Ascending aorta (tissue), 2 donors: ENCODE measurements around the gene ZC2HC1C. TPM values are rescaled to one million over a fixed set of nuclear protein-coding genes. Genes with fewer than 3 reads are reported as not detected.

Source experiments
- DNase-seq, 2 donors: peaks; one replicate each; pipeline ENCODE4 v3.0.0-alpha.2; 2019; ENCODE audit warnings: low spot score in 2 of 2
- H3K27ac ChIP-seq, 2 donors: fragments of 200-600 bp; sonication (generic); one replicate each; pipeline ENCODE4 v1.5.1; 2016 to 2017; ENCODE audit warnings: mild to moderate bottlenecking in 1 of 2
- H3K27me3 ChIP-seq: fragments of 200-600 bp; sonication (generic); one replicate; pipeline ENCODE4 v1.5.1; 2017
- H3K36me3 ChIP-seq, 2 donors: fragments of 200-600 bp; sonication (generic); one replicate each; pipeline ENCODE4 v1.5.1; 2016
- H3K4me1 ChIP-seq, 2 donors: fragments of 200-600 bp; sonication (generic); one replicate each; pipeline ENCODE4 v1.5.1; 2016 to 2017; ENCODE audit warnings: mild to moderate bottlenecking in 1 of 2
- H3K4me3 ChIP-seq, 2 donors: fragments of 200-600 bp; sonication (generic); one replicate each; pipeline ENCODE4 v1.5.1; 2016 to 2017; ENCODE audit warnings: mild to moderate bottlenecking in 1 of 2
- H3K9me3 ChIP-seq, 2 donors: fragments of 200-600 bp; sonication (generic); one replicate each; pipeline ENCODE4 v1.5.1; 2016
- intact Hi-C: fragments of 100-400 bp; cut with DNase I; formaldehyde crosslinking; loops from one replicate; pipeline ENCODE4 v1.15.1; 2023
- total RNA-seq: library from RNA; depleted of rRNA; stranded (reverse); fragments of >200 nt; gene quantifications from one replicate; pipeline ENCODE4 v1.1.0, GENCODE V29; 2016
- TF ChIP-seq, protein P1 (sequence below), 3 experiments: fragments of 200-600 bp in 2 of 3; fragments of 450-650 bp in 1 of 3; sonication (generic) in 2 of 3; IDR thresholded peaks; one replicate each; pipeline ENCODE4 v1.5.1; 2016 to 2019; ENCODE audit warnings: antibody characterized with exemption in 3 of 3, mild to moderate bottlenecking in 1 of 3, moderate library complexity in 1 of 3

Gene ZC2HC1C
- total RNA-seq, 1 donor from 2014 or later: not detected

DNA sequence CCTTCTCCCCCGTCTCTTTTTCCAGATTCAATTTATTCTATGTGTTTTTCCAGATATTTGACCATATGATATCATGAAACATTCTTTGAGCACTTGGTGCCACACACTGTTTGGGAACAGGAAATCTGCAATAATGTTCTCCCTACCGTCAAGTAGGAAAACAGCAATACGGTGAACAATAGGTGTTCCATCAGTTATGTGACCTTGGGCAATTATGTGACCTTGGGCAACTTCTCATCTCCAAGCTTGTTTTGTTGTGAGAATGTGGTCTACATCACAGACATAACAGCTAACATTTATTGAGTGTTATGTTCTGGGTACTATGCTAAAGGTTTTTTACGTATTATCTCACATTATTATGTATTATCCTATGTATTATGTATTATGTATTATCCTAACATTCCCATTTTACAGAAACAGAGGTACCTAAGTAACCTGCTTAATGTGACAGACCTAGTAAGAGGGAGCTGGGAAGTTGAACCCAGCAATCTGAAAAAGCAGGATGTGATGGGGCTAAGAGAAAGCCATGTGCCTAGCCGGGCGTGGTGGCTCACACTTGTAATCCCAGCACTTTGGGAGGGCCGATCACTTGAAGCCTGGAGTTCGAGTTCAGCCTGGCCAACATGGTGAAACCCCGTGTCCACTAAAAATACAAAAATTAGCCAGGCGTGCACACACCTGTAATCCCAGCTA, 58.6 kb downstream of the ZC2HC1C start:
- Histone ChIP-seq H3K27ac (peak overlapping the region; percentile 90 to 99), H3K27me3 (no peaks in the 10 kb centered on the region), H3K4me1 (peaks cover 6 to 18% of the 10 kb centered on the region in 2 donors), H3K9me3 (no peaks in the 10 kb centered on the region), H3K4me3 (peak overlapping the region; percentile 67 to 89), H3K36me3 (no peaks in the 10 kb centered on the region)
- intact Hi-C loops: loop anchor here (2.0 kb wide), 1 partner anchor 109 kb away; no protein-coding TSS in a partner anchor
- TF ChIP-seq, protein P1, sequence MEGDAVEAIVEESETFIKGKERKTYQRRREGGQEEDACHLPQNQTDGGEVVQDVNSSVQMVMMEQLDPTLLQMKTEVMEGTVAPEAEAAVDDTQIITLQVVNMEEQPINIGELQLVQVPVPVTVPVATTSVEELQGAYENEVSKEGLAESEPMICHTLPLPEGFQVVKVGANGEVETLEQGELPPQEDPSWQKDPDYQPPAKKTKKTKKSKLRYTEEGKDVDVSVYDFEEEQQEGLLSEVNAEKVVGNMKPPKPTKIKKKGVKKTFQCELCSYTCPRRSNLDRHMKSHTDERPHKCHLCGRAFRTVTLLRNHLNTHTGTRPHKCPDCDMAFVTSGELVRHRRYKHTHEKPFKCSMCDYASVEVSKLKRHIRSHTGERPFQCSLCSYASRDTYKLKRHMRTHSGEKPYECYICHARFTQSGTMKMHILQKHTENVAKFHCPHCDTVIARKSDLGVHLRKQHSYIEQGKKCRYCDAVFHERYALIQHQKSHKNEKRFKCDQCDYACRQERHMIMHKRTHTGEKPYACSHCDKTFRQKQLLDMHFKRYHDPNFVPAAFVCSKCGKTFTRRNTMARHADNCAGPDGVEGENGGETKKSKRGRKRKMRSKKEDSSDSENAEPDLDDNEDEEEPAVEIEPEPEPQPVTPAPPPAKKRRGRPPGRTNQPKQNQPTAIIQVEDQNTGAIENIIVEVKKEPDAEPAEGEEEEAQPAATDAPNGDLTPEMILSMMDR (IDR thresholded peaks at IDR 0.05): no peak
- no peak for DNase-seq

DNA sequence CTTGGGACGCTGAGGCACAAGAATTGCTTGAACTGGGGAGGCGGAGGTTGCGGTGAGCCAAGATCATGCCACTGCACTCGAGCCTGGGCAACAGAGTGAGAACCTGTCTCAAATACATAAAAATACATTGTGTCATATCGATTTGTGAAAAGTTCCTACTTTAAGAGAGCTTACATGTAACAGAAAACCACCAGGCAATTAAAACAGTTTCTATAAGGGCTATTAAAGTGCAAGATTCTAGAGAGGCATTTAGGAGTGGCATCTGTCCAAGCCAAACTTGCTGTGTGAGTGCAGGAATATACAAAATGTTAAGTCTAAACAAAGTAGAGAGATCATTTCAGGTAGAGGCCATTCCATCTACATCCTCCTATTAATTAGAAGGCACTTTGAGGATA, 59.2 kb downstream of the ZC2HC1C start:
- Histone ChIP-seq H3K4me1 (peaks cover 6 to 18% of the 10 kb centered on the region in 2 donors), H3K36me3 (peaks cover 3 to 5% of the 10 kb centered on the region in 2 donors), H3K4me3 (no peak overlapping the region), H3K27ac (no peak overlapping the region), H3K27me3 (no peaks in the 10 kb centered on the region), H3K9me3 (no peaks in the 10 kb centered on the region)
- intact Hi-C loops: no loop called here
- DNase-seq: no peak
- TF ChIP-seq, protein P1 (IDR thresholded peaks at IDR 0.05): no peak

Other genes starting within 250 kb of the ZC2HC1C start
- gene PROX2, start 193.5 kb upstream of the ZC2HC1C start, total RNA-seq: not detected
- gene DLST, start 187.7 kb upstream of the ZC2HC1C start, total RNA-seq: 59.7 TPM
- 12.1 TPM for gene RPS6KL1, start 146.4 kb upstream of the ZC2HC1C start, total RNA-seq
- gene PGF, start 114.0 kb upstream of the ZC2HC1C start, total RNA-seq: 41.1 TPM
- 27.1 TPM for gene EIF2B2, start 66.7 kb upstream of the ZC2HC1C start, total RNA-seq
- 23.9 TPM for gene MLH3, start 18.2 kb upstream of the ZC2HC1C start, total RNA-seq
- not detected for gene ACYP1, start 5.6 kb upstream of the ZC2HC1C start, total RNA-seq
- gene NEK9, start 57.4 kb downstream of the ZC2HC1C start, total RNA-seq: 116 TPM
- 190 TPM for gene TMED10, start 107.0 kb downstream of the ZC2HC1C start, total RNA-seq
- gene FOS, start 209.2 kb downstream of the ZC2HC1C start, total RNA-seq: 4,268 TPM